NCI-H2227 treated with DMSO at 0.1 percent for 48 hours (cell line): ENCODE data around the gene ATG16L1.
"Not testable (repeated sequence)": the region's sequence is repeated elsewhere in the genome, so short reads cannot be mapped to it uniquely, and the experiment has no call there.

Experiments used
- DNase-seq: peaks from one replicate; lab custom pipeline; 2025; lab: John Stamatoyannopoulos, UW

Gene ATG16L1

GRCh38 chr2:233332125-233332524 lies 80.7 kb downstream of the ATG16L1 start:
- no peak for DNase-seq

GRCh38 chr2:233334915-233335314 lies 83.4 kb downstream of the ATG16L1 start:
- no peak for DNase-seq

- not testable (repeated sequence) for DNase-seq
Observed at GRCh38 chr2:233336091-233336490, 84.6 kb downstream of the ATG16L1 start.

DNA sequence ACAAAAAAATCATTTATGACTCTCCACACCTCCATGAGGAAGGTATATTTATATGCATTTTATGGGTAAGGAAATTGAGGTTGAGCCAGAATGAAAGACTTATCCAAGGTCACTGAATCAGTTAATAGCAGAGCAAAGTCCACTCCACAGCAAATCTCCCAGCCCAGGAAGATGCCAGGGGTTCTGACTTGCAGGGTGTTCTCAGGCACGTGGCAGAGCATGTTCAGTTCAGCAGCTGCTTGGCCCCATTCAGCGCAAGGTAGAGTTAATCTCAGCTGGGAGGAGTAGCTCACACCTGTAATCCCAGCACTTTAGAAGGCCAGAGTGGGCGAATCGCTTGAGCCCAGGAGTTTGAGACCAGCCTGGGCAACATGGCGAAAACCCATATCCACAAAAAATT lies 85.1 kb downstream of the ATG16L1 start:
- DNase-seq = no peak

- no peak for DNase-seq
Observed at GRCh38 chr2:233338046-233338445, 86.6 kb downstream of the ATG16L1 start.

- no peak for DNase-seq
Observed at GRCh38 chr2:233338812-233339368, 87.4 kb downstream of the ATG16L1 start.

DNA sequence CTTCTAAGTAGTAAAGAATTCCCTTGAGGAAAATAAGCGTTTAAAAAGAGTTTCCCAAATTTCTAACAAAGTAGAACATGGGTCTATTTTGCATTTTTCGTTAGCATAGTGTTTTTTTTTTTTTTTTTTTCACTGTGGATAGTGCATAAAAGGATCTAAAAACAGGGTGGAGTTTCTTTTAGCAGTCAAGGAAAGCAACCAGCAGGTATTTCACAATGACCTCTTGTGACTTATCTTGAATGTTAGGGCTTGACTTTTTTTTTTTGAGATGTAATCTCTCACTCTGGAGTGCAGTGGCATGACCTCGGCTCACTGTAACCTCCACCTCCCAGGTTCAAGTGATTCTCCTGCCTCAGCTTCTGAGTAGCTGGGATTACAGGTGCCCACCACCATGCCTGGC lies 88.0 kb downstream of the ATG16L1 start:
- no peak for DNase-seq

- no peak for DNase-seq
Observed at GRCh38 chr2:233341296-233341695, 89.8 kb downstream of the ATG16L1 start.

GRCh38 chr2:233342301-233342700 lies 90.8 kb downstream of the ATG16L1 start:
- DNase-seq = no peak

DNA sequence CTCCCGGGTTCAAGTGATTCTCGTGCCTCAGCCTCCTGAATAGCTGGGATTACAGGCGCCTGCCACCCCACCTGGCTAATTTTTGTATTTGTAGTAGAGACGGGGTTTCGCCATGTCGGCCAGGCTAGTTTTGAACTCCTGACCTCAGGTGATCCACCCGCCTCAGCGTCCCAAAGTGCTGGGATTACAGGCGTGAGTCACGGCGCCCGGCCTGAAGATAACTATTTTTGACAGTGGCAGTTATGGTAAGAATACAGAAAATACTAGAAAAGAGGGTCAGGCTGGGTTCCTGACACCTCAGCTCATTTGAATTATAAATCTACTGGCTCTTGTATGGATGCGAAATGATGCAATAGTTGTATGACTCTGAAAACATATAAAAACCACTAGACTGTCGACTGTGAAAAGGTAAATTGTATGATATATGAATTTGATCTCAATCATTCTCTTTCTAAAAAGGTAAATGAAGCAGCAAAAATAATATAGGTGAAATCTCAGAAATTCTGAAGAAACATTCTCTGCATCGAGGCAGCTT lies 91.8 kb downstream of the ATG16L1 start:
- no peak for DNase-seq
